ENCODE measurements around the gene ARHGEF35.

The ARHGEF35 gene

DNA sequence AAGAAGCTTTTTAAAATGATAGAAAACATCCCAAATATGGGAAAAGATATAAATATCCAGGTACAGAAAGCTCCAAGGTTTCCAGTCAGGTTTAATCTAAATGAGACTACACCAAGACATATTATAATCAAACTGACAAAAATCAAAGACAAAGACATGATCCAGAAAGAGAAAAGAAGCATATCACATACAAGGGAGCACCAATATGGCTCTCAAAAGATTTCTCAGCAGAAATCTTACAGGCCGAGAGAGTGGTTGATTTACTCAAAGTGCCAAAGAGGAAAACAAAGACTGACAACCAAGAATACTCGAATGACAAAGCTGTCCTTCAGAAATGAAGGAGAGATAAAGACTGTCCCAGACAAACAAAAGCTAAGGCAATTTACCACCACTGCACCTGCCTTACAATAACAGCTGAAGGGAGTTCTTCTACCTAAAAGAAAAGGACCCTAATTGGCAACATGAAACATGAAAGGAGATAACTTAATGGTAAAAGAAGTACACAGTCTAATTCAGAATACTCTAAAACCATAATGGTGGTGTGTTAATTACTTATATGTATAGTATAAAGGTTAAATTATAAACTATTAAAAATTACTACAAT lies 47.3 kb downstream of the ARHGEF35 start:
- H3K4me3 ChIP-seq (ENCODE audit: control insufficient read depth, low read depth, low read length): no peak overlapping the region
- no peak for DNase-seq (ENCODE audit: low read depth)
- TF ChIP-seq, protein P1, sequence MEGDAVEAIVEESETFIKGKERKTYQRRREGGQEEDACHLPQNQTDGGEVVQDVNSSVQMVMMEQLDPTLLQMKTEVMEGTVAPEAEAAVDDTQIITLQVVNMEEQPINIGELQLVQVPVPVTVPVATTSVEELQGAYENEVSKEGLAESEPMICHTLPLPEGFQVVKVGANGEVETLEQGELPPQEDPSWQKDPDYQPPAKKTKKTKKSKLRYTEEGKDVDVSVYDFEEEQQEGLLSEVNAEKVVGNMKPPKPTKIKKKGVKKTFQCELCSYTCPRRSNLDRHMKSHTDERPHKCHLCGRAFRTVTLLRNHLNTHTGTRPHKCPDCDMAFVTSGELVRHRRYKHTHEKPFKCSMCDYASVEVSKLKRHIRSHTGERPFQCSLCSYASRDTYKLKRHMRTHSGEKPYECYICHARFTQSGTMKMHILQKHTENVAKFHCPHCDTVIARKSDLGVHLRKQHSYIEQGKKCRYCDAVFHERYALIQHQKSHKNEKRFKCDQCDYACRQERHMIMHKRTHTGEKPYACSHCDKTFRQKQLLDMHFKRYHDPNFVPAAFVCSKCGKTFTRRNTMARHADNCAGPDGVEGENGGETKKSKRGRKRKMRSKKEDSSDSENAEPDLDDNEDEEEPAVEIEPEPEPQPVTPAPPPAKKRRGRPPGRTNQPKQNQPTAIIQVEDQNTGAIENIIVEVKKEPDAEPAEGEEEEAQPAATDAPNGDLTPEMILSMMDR (conservative IDR thresholded peaks at IDR 0.05; ENCODE audit: control insufficient read depth, insufficient read depth, low read depth, low read length): no peak

DNA sequence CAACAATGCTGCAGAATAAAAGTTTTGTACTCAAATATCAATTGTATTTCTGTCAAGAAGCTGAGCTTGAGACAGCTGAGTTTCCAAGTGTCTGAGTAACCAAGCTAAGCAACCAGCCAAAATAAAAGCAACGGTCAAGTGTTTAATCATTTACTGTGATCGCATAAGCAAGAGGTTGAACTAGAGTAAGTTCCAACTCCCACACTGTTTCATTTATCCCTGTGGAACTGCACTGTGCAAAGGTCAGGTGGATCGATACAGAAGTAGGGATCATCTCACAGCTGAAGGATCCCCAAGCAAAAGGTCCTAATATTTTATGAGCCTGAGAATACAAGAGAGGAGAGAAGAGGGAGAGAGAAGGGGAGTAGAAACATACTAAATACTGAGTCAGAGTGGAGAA lies 51.2 kb downstream of the ARHGEF35 start:
- no peak for DNase-seq (ENCODE audit: low read depth)
- TF ChIP-seq, protein P1 (conservative IDR thresholded peaks at IDR 0.05; ENCODE audit: control insufficient read depth, insufficient read depth, low read depth, low read length): no peak
- H3K4me3 ChIP-seq (ENCODE audit: control insufficient read depth, low read depth, low read length): no peak overlapping the region

DNA sequence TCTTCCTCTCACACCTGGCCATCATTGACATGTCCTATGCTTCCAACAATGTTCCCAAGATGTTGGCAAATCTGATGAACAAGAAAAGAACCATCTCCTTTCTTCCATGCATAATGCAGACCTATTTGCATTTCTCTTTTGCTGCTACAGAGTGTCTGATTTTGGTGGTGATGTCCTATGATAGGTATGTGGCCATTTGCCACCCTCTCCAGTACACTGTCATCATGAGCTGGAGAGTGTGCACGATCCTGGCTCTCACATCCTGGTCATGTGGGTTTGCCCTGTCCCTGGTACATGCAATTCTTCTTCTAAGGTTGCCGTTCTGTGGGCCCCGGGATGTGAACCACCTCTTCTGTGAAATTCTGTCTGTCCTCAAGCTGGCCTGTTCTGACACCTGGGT lies 53.4 kb downstream of the ARHGEF35 start:
- DNase-seq (ENCODE audit: low read depth): no peak
- H3K4me3 ChIP-seq (ENCODE audit: control insufficient read depth, low read depth, low read length): no peak overlapping the region
- TF ChIP-seq, protein P1 (conservative IDR thresholded peaks at IDR 0.05; ENCODE audit: control insufficient read depth, insufficient read depth, low read depth, low read length): no peak

- TF ChIP-seq, protein P1 (conservative IDR thresholded peaks at IDR 0.05; ENCODE audit: control insufficient read depth, insufficient read depth, low read depth, low read length): no peak
- DNase-seq (ENCODE audit: low read depth): no peak
These were observed 58.1 kb downstream of the ARHGEF35 start for GRCh38 chr7:144137501-144137900.

More at GRCh38 chr7:144137501-144137900, 58.1 kb downstream of the ARHGEF35 start:
- no peak overlapping the region for H3K4me3 ChIP-seq (ENCODE audit: control insufficient read depth, low read depth, low read length)

Measured in fibroblast of mammary gland (primary cell).